IMR-90 (cell line): ENCODE results near the gene UMODL1. TPM values are rescaled to one million over a fixed set of nuclear protein-coding genes. Genes with fewer than 3 reads are reported as not detected.
A peak's percentile ranks its signal among the peaks of the same experiment; 100 is the strongest.

Experiments
- ATAC-seq: fragments of 200-7000 bp; cut with Tn5 transposase; 2 replicates; pipeline ENCODE4 v1.9.1; 2020; ENCODE audit warnings: low read depth, mild to moderate bottlenecking, moderate library complexity
- BruUV-seq: library from RNA; stranded (reverse); fragments of 400-500 nt; replicated peaks from 2 replicates; lab custom pipeline; 2021; lab: Mats Ljungman, UMichigan
- CTCF ChIA-PET: fragments of 300-600 bp; formaldehyde crosslinking; extraction: SDS; loops from one replicate; lab custom pipeline; 2021; ENCODE audit warnings: antibody characterized with exemption; lab: Yijun Ruan, JAX
- POLR2A ChIA-PET: fragments of 300-600 bp; sonication (Branson Sonifier 250); formaldehyde crosslinking; loops from one replicate; lab custom pipeline; 2022; ENCODE audit warnings: antibody characterized with exemption; ENCODE audit not compliant: unreplicated experiment; lab: Charles Lee
- DNase-seq: peaks from one replicate; pipeline ENCODE4 v3.0.0; 2013
- H2AFZ ChIP-seq: replicated peaks from 2 replicates; pipeline ENCODE3; 2013; ENCODE audit warnings: low read length, mild to moderate bottlenecking; ENCODE audit not compliant: poor library complexity
- H2AK5ac ChIP-seq: 2 replicates; pipeline ENCODE4 v1.6.1; 2013; ENCODE audit warnings: low read depth, low read length, inconsistent platforms
- H2AK9ac ChIP-seq: replicated peaks from 2 replicates; pipeline ENCODE3; 2013; ENCODE audit warnings: mild to moderate bottlenecking, low read depth, low read length, moderate library complexity; ENCODE audit not compliant: poor library complexity
- H2BK120ac ChIP-seq: 2 replicates; pipeline ENCODE4 v1.6.1; 2013; ENCODE audit warnings: low read depth, low read length, inconsistent platforms
- H2BK15ac ChIP-seq: 3 replicates; pipeline ENCODE4 v1.6.1; 2013; ENCODE audit warnings: low read depth, low read length, inconsistent platforms
- H2BK20ac ChIP-seq: 2 replicates; pipeline ENCODE4 v1.6.1; 2013; ENCODE audit warnings: low read depth, mild to moderate bottlenecking, inconsistent platforms, low read length, moderate library complexity
- H2BK5ac ChIP-seq: 2 replicates; pipeline ENCODE4 v1.6.1; 2013; ENCODE audit warnings: mild to moderate bottlenecking, low read depth, low read length, inconsistent platforms; ENCODE audit not compliant: poor library complexity, severe bottlenecking
- H3K14ac ChIP-seq: replicated peaks from 2 replicates; pipeline ENCODE4 v1.6.1; 2013; ENCODE audit warnings: low read depth, low read length, inconsistent platforms
- H3K18ac ChIP-seq: 2 replicates; pipeline ENCODE4 v1.6.1; 2013; ENCODE audit warnings: low read depth, low read length, control low read depth
- H3K23ac ChIP-seq: 2 replicates; pipeline ENCODE4 v1.6.1; 2013; ENCODE audit warnings: low read depth, low read length, inconsistent platforms
- H3K27ac ChIP-seq: 2 replicates; pipeline ENCODE4 v1.5.1; 2013; ENCODE audit warnings: mild to moderate bottlenecking, control low read depth, low read length; ENCODE audit not compliant: insufficient read depth
- H3K27me3 ChIP-seq: 2 replicates; pipeline ENCODE4 v1.6.1; 2013; ENCODE audit warnings: low read length; ENCODE audit not compliant: control insufficient read depth, insufficient read depth
- H3K36me3 ChIP-seq: 2 replicates; pipeline ENCODE4 v1.6.1; 2013; ENCODE audit warnings: low read length, mixed read lengths; ENCODE audit not compliant: control insufficient read depth, insufficient read depth
- H3K4ac ChIP-seq: 2 replicates; pipeline ENCODE4 v1.6.1; 2013; ENCODE audit warnings: low read depth, low read length, inconsistent platforms
- H3K4me1 ChIP-seq: 2 replicates; pipeline ENCODE4 v1.6.1; 2013; ENCODE audit warnings: low read length, mixed read lengths; ENCODE audit not compliant: control insufficient read depth, insufficient read depth
- H3K4me2 ChIP-seq: 2 replicates; pipeline ENCODE4 v1.6.1; 2013; ENCODE audit warnings: low read depth, mild to moderate bottlenecking, control low read depth, low read length, moderate library complexity
- H3K4me3 ChIP-seq: 2 replicates; pipeline ENCODE4 v1.5.1; 2013; ENCODE audit warnings: low read depth, mild to moderate bottlenecking, control low read depth, low read length, moderate library complexity; ENCODE audit not compliant: insufficient read depth
- H3K56ac ChIP-seq: 2 replicates; pipeline ENCODE4 v1.6.1; 2013; ENCODE audit warnings: low read length, inconsistent platforms; ENCODE audit not compliant: insufficient read depth; ENCODE audit errors: extremely low read depth
- H3K79me1 ChIP-seq, 2 experiments: 2 replicates each; pipeline ENCODE4 v1.6.1; 2013; ENCODE audit warnings: low read length in 2 of 2, inconsistent platforms in 1 of 2, low read depth in 1 of 2
- H3K9ac ChIP-seq: 2 replicates; pipeline ENCODE4 v1.6.1; 2013; ENCODE audit warnings: low read depth, low read length, control low read depth
- H3K9me1 ChIP-seq: 2 replicates; pipeline ENCODE4 v1.6.1; 2013; ENCODE audit warnings: low read length, inconsistent platforms; ENCODE audit not compliant: insufficient read depth
- H3K9me3 ChIP-seq: 2 replicates; pipeline ENCODE4 v1.6.1; 2013; ENCODE audit warnings: low read length; ENCODE audit not compliant: control insufficient read depth, insufficient read depth
- H4K20me1 ChIP-seq: 2 replicates; pipeline ENCODE4 v1.6.1; 2013; ENCODE audit warnings: low read length, inconsistent platforms; ENCODE audit not compliant: insufficient read depth
- H4K5ac ChIP-seq: 2 replicates; pipeline ENCODE4 v1.6.1; 2013; ENCODE audit warnings: mild to moderate bottlenecking, low read depth, low read length, control low read depth
- H4K8ac ChIP-seq, 2 experiments: 2 replicates each; pipeline ENCODE4 v1.6.1; 2013; ENCODE audit warnings: low read depth in 2 of 2, low read length in 2 of 2, control low read depth in 1 of 2, inconsistent platforms in 1 of 2
- H4K91ac ChIP-seq: 2 replicates; pipeline ENCODE4 v1.6.1; 2013; ENCODE audit warnings: low read depth, low read length, inconsistent platforms; ENCODE audit not compliant: insufficient read depth
- BHLHE40 ChIP-seq: fragments of 150-350 bp; IDR thresholded peaks from 2 replicates; pipeline ENCODE4 v1.6.1; 2016; ENCODE audit warnings: mild to moderate bottlenecking, low read depth, low read length
- CEBPB ChIP-seq: IDR thresholded peaks from 2 replicates; pipeline ENCODE4 v1.6.1; 2012; ENCODE audit warnings: low read depth, low read length, improper control_type of control experiment
- CHD1 ChIP-seq: IDR thresholded peaks from 2 replicates; pipeline ENCODE4 v1.6.1; 2012; ENCODE audit warnings: low read depth, low read length, improper control_type of control experiment
- ELK1 ChIP-seq: fragments of 150-350 bp; IDR thresholded peaks from 2 replicates; pipeline ENCODE4 v1.6.1; 2016; ENCODE audit warnings: low read depth, mild to moderate bottlenecking, low read length, moderate library complexity, borderline replicate concordance
- FOS ChIP-seq: fragments of 150-350 bp; IDR thresholded peaks from 2 replicates; pipeline ENCODE4 v1.6.1; 2016; ENCODE audit warnings: low read depth, low read length
- MAFK ChIP-seq: IDR thresholded peaks from 2 replicates; pipeline ENCODE4 v1.6.1; 2012; ENCODE audit warnings: low read depth, low read length, improper control_type of control experiment
- MAZ ChIP-seq: IDR thresholded peaks from 2 replicates; pipeline ENCODE4 v1.6.1; 2012; ENCODE audit warnings: low read depth, mild to moderate bottlenecking, low read length, improper control_type of control experiment, moderate library complexity, borderline replicate concordance
- MXI1 ChIP-seq: IDR thresholded peaks from 2 replicates; pipeline ENCODE4 v1.6.1; 2012; ENCODE audit warnings: low read depth, mild to moderate bottlenecking, low read length, moderate library complexity, borderline replicate concordance
- NFE2L2 ChIP-seq: fragments of 150-350 bp; IDR thresholded peaks from 2 replicates; pipeline ENCODE4 v1.6.1; 2016; ENCODE audit warnings: low read depth, mild to moderate bottlenecking, low read length
- POLR2A ChIP-seq: IDR thresholded peaks from 2 replicates; pipeline ENCODE4 v1.6.1; 2012; ENCODE audit warnings: mild to moderate bottlenecking, low read depth, low read length
- RAD21 ChIP-seq: IDR thresholded peaks from 2 replicates; pipeline ENCODE4 v1.6.1; 2012; ENCODE audit warnings: low read length, improper control_type of control experiment
- RCOR1 ChIP-seq: IDR thresholded peaks from 2 replicates; pipeline ENCODE4 v1.6.1; 2012; ENCODE audit warnings: mild to moderate bottlenecking, low read length, improper control_type of control experiment; ENCODE audit not compliant: insufficient replicate concordance
- SMC3 ChIP-seq: fragments of 150-350 bp; IDR thresholded peaks from 2 replicates; pipeline ENCODE4 v1.6.1; 2016; ENCODE audit warnings: low read depth, mild to moderate bottlenecking, antibody characterized with exemption, low read length, moderate library complexity
- WGBS, 2 experiments: methylation state at CpG; one replicate each; pipeline versions ENCODE4 v1.1.5 to v1.1.7; 2013; ENCODE audit warnings: missing lambda C conversion rate in 2 of 2; ENCODE audit not compliant: insufficient read length in 1 of 2; ENCODE audit errors: extremely low coverage in 2 of 2; 5-methylcytosine and 5-hydroxymethylcytosine counted together
- dilution Hi-C: fragments of 300-500 bp; cut with HindIII; formaldehyde crosslinking; loops from one replicate; pipeline ENCODE4 v1.14.3; 2018; ENCODE audit warnings: low sequenced_read_pairs; ENCODE audit not compliant: unreplicated experiment
- in situ Hi-C: fragments of 300-500 bp; cut with MboI; formaldehyde crosslinking; loops from 3 replicates; pipeline ENCODE4 v1.14.3; 2019; ENCODE audit warnings: low sequenced_read_pairs, inconsistent platforms, mixed read lengths
- intact Hi-C: fragments of 100-400 bp; cut with micrococcal nuclease; formaldehyde crosslinking; loops from 2 replicates; pipeline ENCODE4 v1.10.0; 2022
- polyA plus RNA-seq, 3 experiments: library from polyadenylated mRNA; depleted of rRNA; stranded (reverse); fragments of >200 nt; gene quantifications; 2 replicates each; pipeline ENCODE4 v1.2.3, GENCODE V29; 2012; ENCODE audit warnings: low replicate concordance in 1 of 3
- total RNA-seq: library from RNA; depleted of rRNA; stranded (reverse); fragments of >200 nt; gene quantifications from 2 replicates; pipeline ENCODE4 v1.2.3, GENCODE V29; 2012
- TF ChIP-seq, protein P1 (sequence below): fragments of 150-350 bp; IDR thresholded peaks from 2 replicates; pipeline ENCODE4 v1.6.1; 2017; ENCODE audit warnings: mild to moderate bottlenecking, antibody characterized with exemption, low read length, low read depth

Gene UMODL1
- total and polyA plus RNA-seq, 2 of the 4 experiments (the other 2 are of a cell fraction) = 0.02 TPM; not detected in 1

DNA sequence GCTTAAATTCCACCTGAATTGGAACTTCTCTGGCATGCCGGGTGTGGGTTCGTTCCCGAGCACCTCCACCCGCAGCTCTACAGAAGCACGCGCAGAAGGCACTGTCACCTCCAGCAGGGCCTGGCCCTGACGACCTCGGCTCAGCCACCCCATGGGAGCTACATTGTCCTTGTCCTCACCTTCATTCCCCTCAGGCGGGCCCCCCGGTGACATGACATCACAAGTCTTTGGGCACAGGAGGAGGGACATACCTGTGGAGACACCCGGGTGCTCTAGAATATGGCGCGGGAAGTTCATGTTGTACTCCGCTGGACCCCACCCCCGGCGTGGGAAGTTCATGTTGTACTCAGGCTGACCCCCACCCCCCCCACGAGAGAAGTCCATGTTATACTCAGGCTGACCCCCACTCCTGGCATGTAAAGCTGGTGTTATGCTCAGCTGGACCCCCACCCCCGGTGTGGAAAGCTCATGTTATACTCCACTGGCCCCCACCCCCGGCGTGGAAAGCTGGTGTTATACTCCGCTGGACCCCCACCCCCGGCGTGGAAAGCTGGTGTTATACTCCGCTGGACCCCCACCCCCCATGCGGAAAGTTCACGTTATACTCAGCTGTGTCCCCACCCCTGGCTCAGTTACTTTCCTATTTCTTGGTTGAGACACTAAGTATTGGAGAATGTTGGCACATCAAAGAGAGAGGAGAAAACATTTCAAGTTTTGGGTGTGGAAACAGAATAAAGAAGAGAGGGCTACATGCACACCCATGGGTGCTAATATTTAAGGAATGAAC, 37.6 kb downstream of the UMODL1 start:
- H3K27me3 ChIP-seq = peaks cover 8% of the 10 kb centered on the region; the same call in 1 of the 2 replicates
- H3K14ac ChIP-seq = no peak overlapping the region
- H4K91ac ChIP-seq = 0 out of 2 replicates have a peak overlapping the region, but pooled peaks have one; percentile 68
- no peak overlapping the region for H3K4me3 ChIP-seq
- ATAC-seq (no peak), DNase-seq (no peak)
- H3K9ac ChIP-seq = no peak overlapping the region
- H2BK120ac ChIP-seq = peak overlapping the region; percentile 70; the same call in 1 of the 2 replicates
- peak overlapping the region; percentile 72; the same call in 1 of the 2 replicates for H2AK5ac ChIP-seq
- H3K79me1 ChIP-seq = no peaks in the 10 kb centered on the region
- WGBS, 2 experiments = 96% methylated on average over 6 of the region's 26 CpGs; no CpG with 5 or more reads in 1 of the 2 experiments
- H2AK9ac ChIP-seq = no peak overlapping the region
- H3K4me2 ChIP-seq = no peak overlapping the region
- BruUV-seq = no TSS peak
- H2BK5ac ChIP-seq = no peak overlapping the region
- in situ Hi-C loops = no loop called here
- H3K4ac ChIP-seq = no peak overlapping the region
- H2BK20ac ChIP-seq = 0 out of 2 replicates have a peak overlapping the region, but pooled peaks have one; percentile 14
- H4K5ac ChIP-seq = no peak overlapping the region
- no peak overlapping the region for H3K23ac ChIP-seq
- H3K9me3 ChIP-seq = no peaks in the 10 kb centered on the region
- H4K20me1 ChIP-seq = no peaks in the 10 kb centered on the region
- ChIA-PET POLR2A (no interaction called here), CTCF (interaction anchor here (0.9 to 1.7 kb wide), 4 partner anchors 11 to 292 kb away, joined by 3 to 8 read pairs (median 5); no protein-coding TSS in a partner anchor)
- H2AFZ ChIP-seq = no peak overlapping the region
- intact Hi-C loops = no loop called here
- TF ChIP-seq MAFK (no peak), CEBPB (no peak), SMC3 (no peak), BHLHE40 (no peak), CHD1 (no peak), RAD21 (no peak), RCOR1 (no peak), MXI1 (no peak), MAZ (no peak), FOS (no peak), ELK1 (no peak), NFE2L2 (no peak), POLR2A (no peak)
- TF ChIP-seq, protein P1, sequence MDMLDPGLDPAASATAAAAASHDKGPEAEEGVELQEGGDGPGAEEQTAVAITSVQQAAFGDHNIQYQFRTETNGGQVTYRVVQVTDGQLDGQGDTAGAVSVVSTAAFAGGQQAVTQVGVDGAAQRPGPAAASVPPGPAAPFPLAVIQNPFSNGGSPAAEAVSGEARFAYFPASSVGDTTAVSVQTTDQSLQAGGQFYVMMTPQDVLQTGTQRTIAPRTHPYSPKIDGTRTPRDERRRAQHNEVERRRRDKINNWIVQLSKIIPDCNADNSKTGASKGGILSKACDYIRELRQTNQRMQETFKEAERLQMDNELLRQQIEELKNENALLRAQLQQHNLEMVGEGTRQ = no peak
- no peaks in the 10 kb centered on the region for H3K9me1 ChIP-seq
- peaks cover 3% of the 10 kb centered on the region; the same call in 1 of the 2 replicates for H3K4me1 ChIP-seq
- dilution Hi-C loops = no loop called here
- H3K56ac ChIP-seq = no peak overlapping the region
- H3K36me3 ChIP-seq = no peaks in the 10 kb centered on the region
- no peak overlapping the region for H4K8ac ChIP-seq
- no peak overlapping the region for H2BK15ac ChIP-seq
- no peak overlapping the region for H3K27ac ChIP-seq
- no peak overlapping the region for H3K18ac ChIP-seq
